PC-3 (cell line): Measurements from ENCODE around the gene DIP2B. TPM values are rescaled to one million over a fixed set of nuclear protein-coding genes. Genes with fewer than 3 reads are reported as not detected.

Experiments used
- ATAC-seq: fragments of 200-7000 bp; cut with Tn5 transposase; 2 replicates; pipeline ENCODE4 v1.9.1; 2020; ENCODE audit warnings: mild to moderate bottlenecking, moderate library complexity
- Bru-seq: library from RNA; stranded (reverse); fragments of 400-500 nt; gene quantifications from one replicate; lab custom pipeline; 2021; lab: Mats Ljungman, UMichigan
- BruChase-seq, 2 experiments: library from RNA; stranded (reverse); fragments of 400-500 nt; gene quantifications; one replicate each; lab custom pipeline; 2021; lab: Mats Ljungman, UMichigan
- BruUV-seq: library from RNA; stranded (reverse); fragments of 400-500 nt; replicated peaks from 2 replicates; lab custom pipeline; 2021; lab: Mats Ljungman, UMichigan
- CTCF ChIA-PET: fragments of 300-600 bp; sonication (Branson Sonifier 250); formaldehyde crosslinking; loops from one replicate; lab custom pipeline; 2022; ENCODE audit warnings: antibody characterized with exemption; lab: Charles Lee
- POLR2A ChIA-PET: fragments of 300-600 bp; sonication (Branson Sonifier 250); formaldehyde crosslinking; loops from one replicate; lab custom pipeline; 2022; ENCODE audit warnings: antibody characterized with exemption; ENCODE audit not compliant: unreplicated experiment; lab: Charles Lee
- DNase-seq: peaks from one replicate; pipeline ENCODE4 v3.0.0-alpha.2; 2015
- H2AFZ ChIP-seq: fragments of 300-600 bp; sonication (generic); 2 replicates; pipeline ENCODE4 v1.6.0; 2016; ENCODE audit warnings: antibody characterized with exemption, low read length
- H3F3A ChIP-seq: fragments of 300-600 bp; sonication (generic); one replicate; pipeline ENCODE4 v1.6.0; 2017; ENCODE audit warnings: antibody characterized with exemption, low read length, control low read depth, mild to moderate bottlenecking; ENCODE audit not compliant: unreplicated experiment
- H3K27ac ChIP-seq: fragments of 300-600 bp; sonication (generic); 2 replicates; pipeline ENCODE4 v1.5.1; 2016; ENCODE audit warnings: mild to moderate bottlenecking, low read length
- H3K27me3 ChIP-seq: fragments of 300-600 bp; sonication (generic); 2 replicates; pipeline ENCODE4 v1.6.1; 2016; ENCODE audit warnings: low read length, mixed read lengths
- H3K36me3 ChIP-seq: fragments of 300-600 bp; sonication (generic); 2 replicates; pipeline ENCODE4 v1.6.1; 2016; ENCODE audit warnings: low read depth, mixed run types, low read length, mixed read lengths
- H3K4me1 ChIP-seq: fragments of 300-600 bp; sonication (generic); 2 replicates; pipeline ENCODE4 v1.5.1; 2016; ENCODE audit warnings: low read length; ENCODE audit not compliant: insufficient read depth
- H3K4me2 ChIP-seq: fragments of 300-600 bp; sonication (generic); 2 replicates; pipeline ENCODE4 v1.6.0; 2016; ENCODE audit warnings: low read length
- H3K4me3 ChIP-seq: fragments of 300-600 bp; sonication (generic); 2 replicates; pipeline ENCODE4 v1.5.1; 2016; ENCODE audit warnings: mild to moderate bottlenecking, low read length, mixed read lengths
- H3K79me2 ChIP-seq: fragments of 300-600 bp; sonication (generic); 2 replicates; pipeline ENCODE4 v1.6.1; 2017; ENCODE audit warnings: low read length, mixed read lengths
- H3K9ac ChIP-seq: fragments of 300-600 bp; sonication (generic); 2 replicates; pipeline ENCODE4 v1.6.0; 2016; ENCODE audit warnings: mild to moderate bottlenecking, low read length
- H3K9me2 ChIP-seq: fragments of 300-600 bp; sonication (generic); replicated peaks from 2 replicates; pipeline ENCODE4 v1.6.1; 2016; ENCODE audit warnings: mixed run types, low read length, mixed read lengths
- H3K9me3 ChIP-seq: fragments of 300-600 bp; sonication (generic); 2 replicates; pipeline ENCODE4 v1.6.1; 2016; ENCODE audit warnings: low read length, mixed read lengths
- H4K20me1 ChIP-seq: fragments of 300-600 bp; sonication (generic); 2 replicates; pipeline ENCODE4 v1.6.1; 2016; ENCODE audit warnings: low read length, mixed read lengths
- EZH2 ChIP-seq: fragments of 300-600 bp; sonication (generic); IDR thresholded peaks from one replicate; pipeline ENCODE4 v1.6.1; 2017; ENCODE audit warnings: antibody characterized with exemption, mild to moderate bottlenecking, low read length; ENCODE audit not compliant: unreplicated experiment
- EZH2phosphoT487 ChIP-seq: fragments of 300-600 bp; sonication (generic); IDR thresholded peaks from 2 replicates; pipeline ENCODE4 v1.6.1; 2018; ENCODE audit warnings: mild to moderate bottlenecking, antibody characterized with exemption, low read length, borderline replicate concordance
- intact Hi-C: fragments of 100-400 bp; cut with micrococcal nuclease; formaldehyde crosslinking; loops from 2 replicates; pipeline ENCODE4 v1.9.0; 2023
- long read RNA-seq: library from polyadenylated mRNA; unstranded; transcript quantifications from one replicate; pipeline ENCODE4 v2.0.0, GENCODE V29; 2021; ENCODE audit not compliant: unreplicated experiment
- total RNA-seq: library from RNA; depleted of rRNA; stranded (reverse); fragments of >200 nt; gene quantifications from 2 replicates; pipeline ENCODE4 v1.2.3, GENCODE V29; 2014; rRNA removed
- TF ChIP-seq, protein P1 (sequence below): fragments of 300-600 bp; sonication (generic); conservative IDR thresholded peaks from 2 replicates; pipeline ENCODE4 v1.5.1; 2017; ENCODE audit warnings: antibody characterized with exemption, low read depth, mild to moderate bottlenecking, low read length

The DIP2B gene
- total RNA-seq (36.3 and 39.6 TPM in 2 replicates), Bru-seq, nascent RNA (percentile 87 among the genes with signal in this experiment), BruChase-seq, experiment 1, labeled RNA remaining after a 6-hour chase (percentile 85 among the genes with signal in this experiment), BruChase-seq, experiment 2, labeled RNA remaining after a 2-hour chase (percentile 82 among the genes with signal in this experiment)
- long read RNA-seq, full-length matches to known transcripts, result 9 of 48 reads
- long read RNA-seq, partial matches to known transcripts, result 27 of 48 reads
- long read RNA-seq, other reads (novel, unspliced or antisense), result 12 of 48 reads

GRCh38 chr12:50504798-50505674 lies at the start of gene DIP2B:
Gene DIP2B, plus strand, starts transcription at chr12:50504985. Its CDS starts 156 bp downstream, at chr12:50505141.
- H3K4me1 ChIP-seq, result peaks cover 40% of the 10 kb centered on the region
- H3K9me3 ChIP-seq, result 0 out of 2 replicates have a peak, but pooled peaks cover 5% of the 10 kb centered on the region
- ChIA-PET POLR2A (no interaction called here), CTCF (interaction anchor here (0.5 to 1.6 kb wide), 9 partner anchors 19 to 156 kb away, joined by 3 to 14 read pairs (median 4); no protein-coding TSS in a partner anchor)
- H3K27me3 ChIP-seq, result no peaks in the 10 kb centered on the region
- ATAC-seq (peak; percentile 80), DNase-seq (peak; percentile 96)
- H3K4me2 ChIP-seq, result peak within 1 kb of the TSS; percentile 96
- H3K9me2 ChIP-seq, result no peaks in the 10 kb centered on the region
- peak within 1 kb of the TSS; percentile 88 for H3K4me3 ChIP-seq
- peaks cover 25% of the 10 kb centered on the region for H4K20me1 ChIP-seq
- no TSS peak for BruUV-seq
- no peaks in the 10 kb centered on the region for H3K36me3 ChIP-seq
- no peaks in the 10 kb centered on the region for H3F3A ChIP-seq
- peaks cover 52% of the 10 kb centered on the region for H3K79me2 ChIP-seq
- intact Hi-C loops, result loop anchor here (1.0 to 10.0 kb wide), 6 partner anchors 28 to 260 kb away; partner anchors contain the start of gene ATF1
- TF ChIP-seq, protein P1, sequence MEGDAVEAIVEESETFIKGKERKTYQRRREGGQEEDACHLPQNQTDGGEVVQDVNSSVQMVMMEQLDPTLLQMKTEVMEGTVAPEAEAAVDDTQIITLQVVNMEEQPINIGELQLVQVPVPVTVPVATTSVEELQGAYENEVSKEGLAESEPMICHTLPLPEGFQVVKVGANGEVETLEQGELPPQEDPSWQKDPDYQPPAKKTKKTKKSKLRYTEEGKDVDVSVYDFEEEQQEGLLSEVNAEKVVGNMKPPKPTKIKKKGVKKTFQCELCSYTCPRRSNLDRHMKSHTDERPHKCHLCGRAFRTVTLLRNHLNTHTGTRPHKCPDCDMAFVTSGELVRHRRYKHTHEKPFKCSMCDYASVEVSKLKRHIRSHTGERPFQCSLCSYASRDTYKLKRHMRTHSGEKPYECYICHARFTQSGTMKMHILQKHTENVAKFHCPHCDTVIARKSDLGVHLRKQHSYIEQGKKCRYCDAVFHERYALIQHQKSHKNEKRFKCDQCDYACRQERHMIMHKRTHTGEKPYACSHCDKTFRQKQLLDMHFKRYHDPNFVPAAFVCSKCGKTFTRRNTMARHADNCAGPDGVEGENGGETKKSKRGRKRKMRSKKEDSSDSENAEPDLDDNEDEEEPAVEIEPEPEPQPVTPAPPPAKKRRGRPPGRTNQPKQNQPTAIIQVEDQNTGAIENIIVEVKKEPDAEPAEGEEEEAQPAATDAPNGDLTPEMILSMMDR, result peak; percentile 84
- TF ChIP-seq EZH2phosphoT487 (no peak), EZH2 (no peak)
- peak within 1 kb of the TSS; percentile 89 for H3K27ac ChIP-seq
- peak within 1 kb of the TSS; percentile 90 for H2AFZ ChIP-seq
- H3K9ac ChIP-seq, result peak within 1 kb of the TSS; percentile 99

DNA sequence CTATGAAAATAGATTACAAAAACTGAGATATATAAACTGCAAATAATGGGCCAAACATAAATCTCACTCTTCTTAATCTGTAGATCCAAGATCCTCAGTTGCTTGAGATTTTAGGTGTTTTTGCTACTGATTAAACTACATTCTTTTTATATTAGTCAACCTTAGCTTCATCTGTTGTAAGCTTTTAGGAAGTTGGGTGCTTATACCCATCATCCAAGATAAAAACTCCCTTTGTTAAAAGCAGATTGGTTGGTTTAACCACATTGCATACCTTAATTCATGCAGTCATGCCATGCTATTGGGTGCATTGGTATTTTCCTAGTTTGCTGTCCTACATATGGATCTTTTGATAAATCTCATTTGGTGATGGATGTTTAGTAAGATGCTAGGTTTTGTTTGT lies 46.2 kb upstream of the DIP2B start:
- no peak overlapping the region for H3K4me3 ChIP-seq
- no TSS peak for BruUV-seq
- no peaks in the 10 kb centered on the region for H3K9me2 ChIP-seq
- H3K79me2 ChIP-seq, result no peaks in the 10 kb centered on the region
- H3K27me3 ChIP-seq, result no peaks in the 10 kb centered on the region
- no peaks in the 10 kb centered on the region for H4K20me1 ChIP-seq
- TF ChIP-seq EZH2phosphoT487, result no peak
- TF ChIP-seq EZH2, result no peak
- TF ChIP-seq, protein P1, result no peak
- H3K9ac ChIP-seq, result no peak overlapping the region
- no peaks in the 10 kb centered on the region for H3K9me3 ChIP-seq
- no peak overlapping the region for H3K27ac ChIP-seq
- H3F3A ChIP-seq, result no peaks in the 10 kb centered on the region
- DNase-seq, result peak; percentile 48
- no peak overlapping the region for H2AFZ ChIP-seq
- no peak overlapping the region for H3K4me2 ChIP-seq
- peaks cover 11% of the 10 kb centered on the region for H3K4me1 ChIP-seq
- CTCF ChIA-PET, result interaction anchor here (0.7 kb wide), 1 partner anchor 201 kb away, joined by 3 read pairs; no protein-coding TSS in a partner anchor
- intact Hi-C loops, result no loop called here
- no peak for ATAC-seq
- peaks cover 40% of the 10 kb centered on the region for H3K36me3 ChIP-seq
- POLR2A ChIA-PET, result no interaction called here
